C1 segment of cervical spinal cord (tissue), 14 donors: ENCODE results near the gene ORAI2.

ENCODE experiments used
- DNase-seq, 14 donors: peaks; one replicate each; lab custom pipeline; 2025; lab: John Stamatoyannopoulos, UW

ORAI2 gene

GRCh38 chr7:102413611-102414010 is 19.8 kb upstream of the ORAI2 start:
- DNase-seq, result peak in 1 of 14 donors; percentile 66

- DNase-seq, result peak in 4 of 14 donors; percentile 8 to 24 (median 12)
Observed at GRCh38 chr7:102415685-102416225, 17.6 kb upstream of the ORAI2 start.

GRCh38 chr7:102416406-102416805 is 17.0 kb upstream of the ORAI2 start:
- no peak for DNase-seq

- DNase-seq, result no peak
Observed at GRCh38 chr7:102417105-102417504, 16.3 kb upstream of the ORAI2 start.

GRCh38 chr7:102418592-102418991 is 14.8 kb upstream of the ORAI2 start:
- DNase-seq, result no peak

- no peak for DNase-seq
Observed at GRCh38 chr7:102421706-102422240, 11.6 kb upstream of the ORAI2 start.

- peak in 2 of 14 donors; percentile 34 to 90 for DNase-seq
Observed at GRCh38 chr7:102424129-102424551, 9.2 kb upstream of the ORAI2 start.

GRCh38 chr7:102424787-102425218 is 8.6 kb upstream of the ORAI2 start:
- DNase-seq, result peak in 6 of 14 donors; percentile 7 to 27 (median 16)

- DNase-seq, result peak in 8 of 14 donors; percentile 14 to 80 (median 38)
Observed at GRCh38 chr7:102425639-102426267, 7.6 kb upstream of the ORAI2 start.

- DNase-seq, result peak in 7 of 14 donors; percentile 15 to 37 (median 26)
Observed at GRCh38 chr7:102426268-102427018, 6.9 kb upstream of the ORAI2 start.

GRCh38 chr7:102427019-102427405 is 6.4 kb upstream of the ORAI2 start:
- no peak for DNase-seq

GRCh38 chr7:102429141-102429899 is 4.1 kb upstream of the ORAI2 start:
- DNase-seq, result no peak

GRCh38 chr7:102431617-102432298 is 1.6 kb upstream of the ORAI2 start:
- peak in 6 of 14 donors; percentile 4 to 96 (median 18) for DNase-seq

- no peak for DNase-seq
Observed at GRCh38 chr7:102432442-102433218, 745 bp upstream of the ORAI2 start.

GRCh38 chr7:102434039-102434486 is 688 bp downstream of the ORAI2 start:
- DNase-seq, result peak in 3 of 14 donors; percentile 26 to 55 (median 30)

- DNase-seq, result peak in 1 of 14 donors; percentile 68
Observed at GRCh38 chr7:102436118-102436517, 2.7 kb downstream of the ORAI2 start.

GRCh38 chr7:102439963-102440795 is 6.8 kb downstream of the ORAI2 start:
- DNase-seq, result peak in 8 of 14 donors; percentile 9 to 80 (median 19)

GRCh38 chr7:102444961-102445673 is 11.7 kb downstream of the ORAI2 start:
- DNase-seq, result no peak
